CD4-positive, alpha-beta T cell treated with Interleukin-15 for 1 hour (primary cell): ENCODE results near the gene OXLD1.

Experiments used
- DNase-seq: peaks from one replicate; pipeline ENCODE4 v3.0.0-alpha.2; 2020

The OXLD1 gene

DNA sequence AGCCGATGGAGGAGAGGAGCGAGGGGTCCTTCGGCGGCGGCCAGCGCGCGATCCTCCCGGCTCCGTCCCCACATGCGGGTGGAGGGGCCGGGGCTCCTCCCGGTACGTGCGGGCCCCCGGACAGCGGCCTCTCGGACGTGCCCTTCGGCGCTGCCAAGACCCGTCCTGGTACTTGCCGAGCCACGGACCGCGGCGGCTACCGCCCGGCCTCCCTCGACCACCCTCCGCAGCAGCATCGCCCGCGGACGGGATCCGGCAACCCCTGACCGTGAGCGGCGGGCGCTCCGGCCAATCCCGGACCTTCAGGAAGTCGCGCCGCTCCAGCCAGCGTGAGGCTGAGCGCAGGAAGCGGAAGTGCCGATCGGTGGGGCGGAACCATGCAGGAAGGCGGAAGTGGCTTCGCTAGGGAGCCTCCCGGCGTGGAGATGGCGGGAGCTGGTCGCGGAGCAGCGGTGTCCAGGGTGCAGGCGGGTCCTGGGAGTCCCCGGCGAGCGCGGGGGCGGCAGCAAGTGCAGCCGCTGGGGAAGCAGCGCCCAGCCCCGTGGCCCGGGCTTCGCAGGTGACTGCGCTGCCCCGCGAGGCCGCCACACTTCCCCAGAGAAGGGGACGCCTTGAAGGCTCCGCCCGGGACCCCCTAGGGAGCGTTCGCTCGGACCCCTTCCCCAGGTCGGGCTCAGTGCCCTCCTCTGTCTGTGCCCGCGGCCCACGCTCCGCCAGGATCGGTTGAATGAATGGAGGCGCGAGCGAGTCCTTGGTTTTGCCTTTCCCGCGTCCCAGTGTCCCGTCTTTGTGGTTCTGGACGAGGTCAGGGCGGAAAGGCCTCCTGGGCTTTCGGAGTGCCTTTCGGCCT lies at the start of gene OXLD1, which contains the start of gene CCDC137:
Gene OXLD1, minus strand, starts transcription at position 264 of the 850 bp plus-strand sequence. Its CDS starts 28 bp downstream, at position 236.
Gene CCDC137, plus strand, starts transcription at position 396 of the 850 bp plus-strand sequence. Its CDS starts 30 bp downstream, at position 426.
- DNase-seq, result peak; percentile 91

DNA sequence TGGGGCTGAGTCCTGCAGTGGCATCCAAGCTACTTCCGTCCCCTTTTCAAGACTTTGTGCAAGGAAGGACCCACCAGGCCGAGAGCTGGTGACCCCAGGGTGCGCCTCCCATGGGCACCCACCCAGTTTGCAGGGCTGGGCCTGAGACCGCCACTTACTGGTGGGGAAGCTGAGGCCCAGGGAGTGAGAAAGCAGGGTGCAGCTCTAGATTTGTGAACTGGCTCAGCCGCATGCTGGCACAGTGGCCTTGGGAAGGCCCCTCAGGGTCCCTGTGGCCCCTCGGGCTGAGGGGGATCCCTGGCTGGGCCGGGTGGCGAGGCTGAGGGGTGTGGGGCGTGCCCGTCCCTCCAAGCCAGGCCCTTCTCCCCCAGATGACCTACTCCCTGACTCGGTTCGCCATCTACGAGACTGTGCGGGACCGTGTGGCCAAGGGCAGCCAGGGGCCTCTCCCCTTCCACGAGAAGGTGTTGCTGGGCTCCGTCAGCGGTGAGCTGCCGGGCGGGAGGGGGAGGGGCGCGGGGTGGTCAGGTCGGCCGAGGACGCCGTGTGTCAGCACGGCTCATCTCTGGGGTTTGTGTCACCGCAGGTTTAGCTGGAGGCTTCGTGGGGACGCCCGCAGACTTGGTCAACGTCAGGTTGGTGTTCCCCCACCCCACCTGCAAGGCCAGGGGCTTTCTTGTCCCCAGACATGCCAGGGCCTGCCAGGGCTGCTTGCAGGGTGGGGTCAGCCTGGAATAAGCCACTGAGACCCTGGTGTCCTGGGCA lies 48.9 kb upstream of the OXLD1 start:
- DNase-seq, result no peak

DNA sequence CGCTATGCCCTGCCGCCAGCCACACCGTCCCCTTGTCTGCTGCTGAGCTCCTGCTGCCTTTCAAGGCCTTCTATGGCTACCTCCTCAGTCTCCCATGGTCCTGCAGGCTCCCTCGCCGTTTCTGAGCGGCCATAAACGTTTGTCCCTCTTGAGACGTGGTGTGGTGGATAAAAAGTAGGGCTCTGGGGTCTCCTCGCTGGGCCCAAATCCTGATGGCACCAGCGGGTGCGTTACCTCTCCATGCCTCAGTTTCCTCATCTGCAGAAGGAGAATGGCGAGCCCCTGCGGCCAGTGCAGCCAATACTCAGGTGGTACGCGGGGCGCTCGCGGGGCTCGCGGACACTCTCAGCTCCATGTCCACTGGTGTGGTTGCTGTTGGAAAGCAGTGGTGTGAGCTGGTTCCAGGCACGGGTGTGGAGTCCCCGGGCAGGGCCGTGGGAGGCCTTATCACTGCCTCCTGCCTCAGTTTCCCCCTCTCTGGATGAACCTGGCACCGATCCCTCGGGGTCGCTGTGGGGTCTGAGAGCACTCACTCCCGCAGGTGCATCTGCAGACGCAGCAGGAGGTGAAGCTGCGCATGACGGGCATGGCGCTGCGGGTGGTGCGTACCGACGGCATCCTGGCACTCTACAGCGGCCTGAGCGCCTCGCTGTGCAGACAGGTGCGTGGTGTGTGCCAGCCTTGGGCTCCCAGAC lies 48.2 kb upstream of the OXLD1 start:
- DNase-seq, result no peak

GRCh38 chr17:81713556-81714411 lies 47.4 kb upstream of the OXLD1 start:
- DNase-seq, result no peak

DNA sequence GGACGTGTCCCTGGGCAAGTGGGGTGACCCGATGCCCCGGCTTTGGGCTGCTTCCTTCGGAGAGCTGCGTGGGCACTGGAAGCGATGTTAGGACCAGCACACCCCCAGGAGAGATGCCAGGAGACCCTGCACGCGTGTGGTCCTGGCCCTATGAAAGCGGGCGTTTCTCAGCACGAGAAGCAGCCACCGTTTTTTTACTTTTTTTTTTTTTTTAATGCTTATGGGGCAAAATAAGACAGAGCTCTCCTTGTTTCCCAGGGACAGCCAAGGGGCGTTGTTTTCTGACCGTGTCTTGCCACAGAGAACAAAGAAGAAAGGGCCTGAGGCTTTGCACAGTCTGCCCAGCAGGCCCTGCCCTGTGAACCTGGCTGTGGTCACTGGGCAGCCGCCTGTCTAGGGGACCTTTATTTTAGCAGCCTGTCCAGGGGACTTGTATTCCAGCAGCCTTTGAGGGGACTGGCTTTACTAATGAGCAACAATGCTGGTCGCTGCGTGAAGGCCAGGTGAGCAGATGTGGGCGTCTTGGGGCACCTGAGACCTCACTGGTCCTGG lies 46.7 kb upstream of the OXLD1 start:
- DNase-seq, result no peak

- no peak for DNase-seq
Measured at GRCh38 chr17:81712468-81713003, 46.1 kb upstream of the OXLD1 start.

GRCh38 chr17:81711814-81712467 lies 45.5 kb upstream of the OXLD1 start, which contains the start of gene SLC25A10:
SLC25A10 (plus strand) TSS chr17:81712284; CDS start chr17:81712427, 143 bp downstream.
- peak; percentile 74 for DNase-seq

GRCh38 chr17:81710514-81711308 lies 44.3 kb upstream of the OXLD1 start:
- no peak for DNase-seq

DNA sequence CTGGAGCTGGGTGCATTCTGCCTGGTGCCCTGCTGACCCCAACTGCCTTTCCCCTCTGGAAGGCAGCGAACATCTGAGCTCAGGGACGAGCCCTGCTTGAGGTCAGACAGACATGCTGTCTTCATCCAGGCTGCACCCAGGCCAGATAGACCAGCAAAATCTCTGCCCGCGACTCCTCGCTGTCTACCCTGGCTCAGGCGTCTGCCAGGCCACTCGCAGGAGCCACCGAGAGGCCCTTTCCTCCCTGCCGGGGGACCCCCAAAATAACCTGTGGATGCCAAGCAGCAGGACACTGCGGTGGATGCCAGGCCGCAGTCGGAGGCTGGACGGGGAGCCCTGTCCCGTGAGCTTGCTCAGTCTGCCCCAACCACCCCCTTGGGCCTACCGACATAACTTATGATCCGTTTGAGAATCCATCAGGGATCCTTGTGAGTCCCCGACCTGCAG lies 42.4 kb upstream of the OXLD1 start:
- no peak for DNase-seq

- DNase-seq, result no peak
Measured at GRCh38 chr17:81707725-81708646, 41.6 kb upstream of the OXLD1 start.

DNA sequence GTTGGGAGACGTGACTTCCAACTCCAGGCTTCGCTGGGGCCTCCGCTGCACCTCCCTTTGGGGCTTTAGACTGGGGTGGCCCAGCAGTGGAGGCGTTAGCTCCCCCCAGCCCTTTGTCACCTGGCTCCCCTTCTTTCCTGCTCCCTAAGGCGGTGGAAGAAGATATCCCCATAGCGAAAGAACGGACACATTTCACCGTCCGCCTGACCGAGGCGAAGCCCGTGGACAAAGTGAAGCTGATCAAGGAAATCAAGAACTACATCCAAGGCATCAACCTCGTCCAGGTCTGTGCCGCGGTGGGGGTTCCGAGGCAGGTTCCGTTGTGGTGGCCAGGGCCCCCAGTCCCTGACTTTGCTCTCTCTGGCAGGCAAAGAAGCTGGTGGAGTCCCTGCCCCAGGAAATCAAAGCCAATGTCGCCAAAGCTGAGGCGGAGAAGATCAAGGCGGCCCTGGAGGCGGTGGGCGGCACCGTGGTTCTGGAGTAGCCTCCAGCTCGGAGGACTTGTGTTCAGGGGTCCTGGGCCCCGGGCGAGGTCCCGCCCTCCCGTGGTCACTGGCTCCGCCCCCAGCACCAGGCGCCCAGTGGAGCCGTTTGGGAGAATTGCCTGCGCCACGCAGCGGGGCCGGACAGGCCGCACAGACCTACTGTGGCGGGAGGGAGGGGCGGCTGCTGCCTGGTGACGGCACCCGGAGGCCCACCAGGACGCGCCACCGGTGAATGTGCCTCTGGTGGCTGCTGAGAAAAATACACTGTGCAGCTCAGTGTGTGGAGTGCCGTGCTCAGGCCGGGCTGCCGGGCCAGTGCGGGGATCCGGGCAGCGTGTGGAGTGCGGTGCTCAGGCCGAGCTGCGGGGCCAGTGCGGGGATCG lies 40.6 kb upstream of the OXLD1 start:
- DNase-seq, result no peak

- no peak for DNase-seq
Measured at GRCh38 chr17:81706232-81706611, 39.8 kb upstream of the OXLD1 start.

GRCh38 chr17:81705518-81706231 lies 39.3 kb upstream of the OXLD1 start:
- no peak for DNase-seq

DNA sequence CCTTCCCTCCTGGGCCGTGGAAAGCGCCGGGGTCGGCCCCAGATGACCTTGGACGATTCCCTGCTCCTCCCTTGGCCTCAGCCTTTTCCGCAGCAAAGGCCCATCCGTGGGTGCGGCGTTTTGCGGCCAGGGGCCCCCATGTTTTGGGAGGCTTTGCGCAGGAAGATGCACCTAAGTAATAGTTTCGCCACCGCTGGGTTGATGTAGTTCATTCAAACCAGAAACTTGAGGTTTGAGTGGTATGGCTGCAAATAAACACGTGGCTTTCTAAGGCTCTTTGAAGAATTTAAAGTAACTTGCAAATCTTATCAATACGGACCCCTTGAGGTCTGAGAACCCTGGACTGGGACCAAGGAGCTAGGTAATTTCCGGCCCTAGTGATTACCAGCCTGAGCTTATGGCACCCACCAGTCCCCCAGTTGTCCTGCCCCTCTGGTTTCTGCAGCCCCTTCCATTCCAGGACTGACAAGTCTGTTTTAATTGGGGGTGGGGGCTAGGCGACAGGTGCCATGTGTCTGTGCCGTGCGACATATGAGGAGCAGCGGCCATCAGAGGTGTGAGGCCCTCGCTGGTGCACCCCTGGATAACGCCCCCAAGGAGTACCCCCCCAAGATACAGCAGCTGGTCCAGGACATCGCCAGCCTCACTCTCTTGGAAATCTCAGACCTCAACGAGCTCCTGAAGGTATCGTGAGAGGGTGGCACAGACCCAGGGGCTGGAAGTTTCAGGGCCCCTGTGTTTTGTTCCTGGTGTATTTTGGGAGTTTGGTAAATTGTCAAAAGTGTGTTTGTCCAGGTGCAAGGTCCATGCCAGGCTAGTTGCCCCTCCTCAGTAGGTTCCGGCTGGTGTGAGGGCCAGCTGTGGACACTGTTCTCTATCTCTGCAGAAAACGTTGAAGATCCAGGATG lies 37.6 kb upstream of the OXLD1 start:
- no peak for DNase-seq

GRCh38 chr17:81702934-81703746 lies 36.7 kb upstream of the OXLD1 start, which contains the start of gene MRPL12:
MRPL12 (plus strand) TSS chr17:81703367; CDS start chr17:81703502, 135 bp downstream.
- peak; percentile 90 for DNase-seq
